H1 (cell line): ENCODE measurements around the gene OR2AP1. TPM values are rescaled to one million over a fixed set of nuclear protein-coding genes. Genes with fewer than 3 reads are reported as not detected.

ENCODE experiments used
- ATF3 ChIP-seq: IDR thresholded peaks from 2 replicates; pipeline ENCODE4 v1.6.1; 2011; ENCODE audit warnings: low read depth, mild to moderate bottlenecking, low read length; ENCODE audit not compliant: insufficient read depth
- CHD7 ChIP-seq: fragments of 300-600 bp; sonication (generic); IDR thresholded peaks from 2 replicates; pipeline ENCODE4 v1.7.1; 2012; ENCODE audit warnings: low read length, moderate library complexity, mild to moderate bottlenecking, inconsistent platforms; ENCODE audit not compliant: insufficient replicate concordance
- FOSL1 ChIP-seq: IDR thresholded peaks from 2 replicates; pipeline ENCODE4 v1.6.1; 2011; ENCODE audit warnings: mild to moderate bottlenecking, low read depth, low read length, moderate library complexity; ENCODE audit not compliant: insufficient read depth
- GTF2F1 ChIP-seq: IDR thresholded peaks from 2 replicates; pipeline ENCODE4 v1.6.1; 2012; ENCODE audit warnings: low read depth, low read length, improper control_type of control experiment, borderline replicate concordance
- HDAC2 ChIP-seq, 2 experiments: fragments of 300-600 bp in 1 of 2; sonication (generic) in 1 of 2; IDR thresholded peaks; 2 replicates each; pipeline ENCODE4 v1.6.1; 2011 to 2012; ENCODE audit warnings: low read depth in 2 of 2, low read length in 2 of 2, mild to moderate bottlenecking in 2 of 2, moderate library complexity in 2 of 2, borderline replicate concordance in 1 of 2, inconsistent platforms in 1 of 2
- MAFK ChIP-seq: IDR thresholded peaks from 2 replicates; pipeline ENCODE4 v1.6.1; 2012; ENCODE audit warnings: low read depth, mild to moderate bottlenecking, improper control_type of control experiment, low read length
- NRF1 ChIP-seq: IDR thresholded peaks from 2 replicates; pipeline ENCODE4 v1.6.1; 2011; ENCODE audit warnings: mild to moderate bottlenecking, low read depth, low read length, improper control_type of control experiment
- POLR2A ChIP-seq, 2 experiments: IDR thresholded peaks; 1 replicate in 1 of 2; 2 replicates in 1 of 2; pipeline ENCODE4 v1.6.1; 2011; ENCODE audit warnings: low read depth in 2 of 2, low read length in 2 of 2, mild to moderate bottlenecking in 2 of 2; ENCODE audit errors: control extremely low read depth in 1 of 2
- POU5F1 ChIP-seq: IDR thresholded peaks from 2 replicates; pipeline ENCODE4 v1.6.1; 2011; ENCODE audit warnings: low read depth, mild to moderate bottlenecking, low read length, moderate library complexity
- SUZ12 ChIP-seq: fragments of 200-600 bp; sonication (generic); IDR thresholded peaks from 2 replicates; pipeline ENCODE4 v1.6.1; 2012; ENCODE audit warnings: mild to moderate bottlenecking, inconsistent platforms, low read length, moderate library complexity, mixed read lengths
- TAF7 ChIP-seq: optimal IDR thresholded peaks from 2 replicates; pipeline ENCODE3; 2011; ENCODE audit warnings: low read depth, mild to moderate bottlenecking, inconsistent platforms, low read length, moderate library complexity, borderline replicate concordance
- polyA plus RNA-seq, 7 experiments: library from polyadenylated mRNA; depleted of rRNA in 3 of 7; stranded (reverse) in 5 of 7; unstranded in 2 of 7; fragments of >200 nt in 5 of 7; fragments of 200-250 nt in 2 of 7; gene quantifications; 1 replicate in 5 of 7; 2 replicates in 1 of 7; 4 replicates in 1 of 7; pipeline versions ENCODE4 v1.2.1 to v1.2.3, GENCODE V29; 2011 to 2013; ENCODE audit warnings: missing spikeins in 2 of 7, mixed read lengths in 2 of 7
- total RNA-seq: library from RNA; stranded (reverse); fragmentation: NEBNext Ultra II Directional; extraction: Animal tissue kit (Norgen Biotek cat#: 25700); gene quantifications from 2 replicates; pipeline ENCODE4 v1.2.1, GENCODE V29; 2021

OR2AP1 gene
- total and polyA plus RNA-seq, 2 of the 8 experiments (the other 6 are each of a cell fraction or from before 2014, with no cell fraction given) = not detected

- TF ChIP-seq CHD7 = no peak
- TF ChIP-seq ATF3 = no peak
- no peak for TF ChIP-seq POU5F1
- no peak for TF ChIP-seq TAF7
- TF ChIP-seq POLR2A (IDR thresholded peaks at IDR 0.05; ENCODE audit: control extremely low read depth in 1 of 2, low read depth in 2 of 2, low read length in 2 of 2) = no peak
- no peak for TF ChIP-seq SUZ12
- no peak for TF ChIP-seq NRF1
- no peak for TF ChIP-seq HDAC2 (IDR thresholded peaks at IDR 0.05; ENCODE audit: borderline replicate concordance in 1 of 2, low read depth in 2 of 2, low read length in 2 of 2)
- TF ChIP-seq MAFK = no peak
- TF ChIP-seq FOSL1 = no peak
- TF ChIP-seq GTF2F1 = no peak
Observed at GRCh38 chr12:55585817-55586216, 13.5 kb downstream of the OR2AP1 start (continued).
